Testis (tissue), 2 donors: ENCODE data around the gene RP2.

Source experiments
- POLR2A ChIP-seq: fragments of 450-650 bp; IDR thresholded peaks from one replicate; pipeline ENCODE4 v1.6.1; 2017; ENCODE audit warnings: antibody characterized with exemption, mild to moderate bottlenecking, moderate library complexity
- TF ChIP-seq, protein P1 (sequence below), 3 experiments: fragments of 450-650 bp in 2 of 3; fragments of 200-600 bp in 1 of 3; sonication (generic) in 1 of 3; IDR thresholded peaks; one replicate each; pipeline ENCODE4 v1.5.1; 2016 to 2019; ENCODE audit warnings: antibody characterized with exemption in 3 of 3, mild to moderate bottlenecking in 2 of 3, moderate library complexity in 1 of 3

DNA sequence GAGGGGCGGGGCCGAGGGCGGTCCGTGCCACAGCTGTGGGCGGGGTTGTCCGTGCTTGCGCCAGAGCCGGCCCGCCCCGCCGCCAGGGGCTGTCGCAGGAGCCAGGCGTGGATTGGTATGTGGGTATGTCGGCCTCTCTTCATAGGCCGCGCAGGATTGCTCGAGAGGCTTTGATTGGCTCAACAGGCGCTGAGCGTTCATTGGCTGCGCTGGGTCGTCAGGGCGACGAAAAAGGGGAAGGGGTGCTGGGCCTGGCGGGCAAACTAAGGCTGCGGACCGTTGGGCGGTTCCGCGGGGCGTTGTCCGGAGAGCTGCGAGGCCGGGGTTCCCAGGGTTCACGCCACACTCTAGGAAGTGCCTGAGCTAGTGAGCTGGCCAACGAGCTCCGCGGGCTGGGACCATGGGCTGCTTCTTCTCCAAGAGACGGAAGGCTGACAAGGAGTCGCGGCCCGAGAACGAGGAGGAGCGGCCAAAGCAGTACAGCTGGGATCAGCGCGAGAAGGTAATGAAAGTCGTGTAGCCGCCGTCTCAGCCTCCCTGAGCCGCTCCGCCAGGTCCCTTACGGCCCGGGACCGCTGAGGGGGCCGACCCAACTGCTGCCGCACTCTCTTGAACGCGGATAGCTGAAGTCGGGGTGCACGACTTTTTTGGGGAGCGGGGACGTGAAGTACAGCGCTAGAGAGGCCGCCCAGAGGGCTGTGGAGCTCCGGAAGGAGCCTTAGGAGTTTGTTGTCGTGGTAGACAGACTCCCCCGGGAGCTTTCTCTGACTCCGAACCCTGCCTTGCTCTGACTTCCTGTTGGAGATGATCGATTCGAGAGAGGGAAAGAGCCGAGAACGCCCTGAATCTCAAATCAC is at the start of gene RP2:
- TF ChIP-seq, protein P1, sequence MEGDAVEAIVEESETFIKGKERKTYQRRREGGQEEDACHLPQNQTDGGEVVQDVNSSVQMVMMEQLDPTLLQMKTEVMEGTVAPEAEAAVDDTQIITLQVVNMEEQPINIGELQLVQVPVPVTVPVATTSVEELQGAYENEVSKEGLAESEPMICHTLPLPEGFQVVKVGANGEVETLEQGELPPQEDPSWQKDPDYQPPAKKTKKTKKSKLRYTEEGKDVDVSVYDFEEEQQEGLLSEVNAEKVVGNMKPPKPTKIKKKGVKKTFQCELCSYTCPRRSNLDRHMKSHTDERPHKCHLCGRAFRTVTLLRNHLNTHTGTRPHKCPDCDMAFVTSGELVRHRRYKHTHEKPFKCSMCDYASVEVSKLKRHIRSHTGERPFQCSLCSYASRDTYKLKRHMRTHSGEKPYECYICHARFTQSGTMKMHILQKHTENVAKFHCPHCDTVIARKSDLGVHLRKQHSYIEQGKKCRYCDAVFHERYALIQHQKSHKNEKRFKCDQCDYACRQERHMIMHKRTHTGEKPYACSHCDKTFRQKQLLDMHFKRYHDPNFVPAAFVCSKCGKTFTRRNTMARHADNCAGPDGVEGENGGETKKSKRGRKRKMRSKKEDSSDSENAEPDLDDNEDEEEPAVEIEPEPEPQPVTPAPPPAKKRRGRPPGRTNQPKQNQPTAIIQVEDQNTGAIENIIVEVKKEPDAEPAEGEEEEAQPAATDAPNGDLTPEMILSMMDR (IDR thresholded peaks at IDR 0.05), result peak in 2 of 3 experiments; percentile 44 to 49
- peak; percentile 51 for TF ChIP-seq POLR2A
